K562 (cell line): ENCODE results near the gene ABCB9. TPM values are rescaled to one million over a fixed set of nuclear protein-coding genes. Genes with fewer than 3 reads are reported as not detected.

Experiments used
- JUNB ChIP-seq: fragments of 450-650 bp; formaldehyde crosslinking; conservative IDR thresholded peaks from 2 replicates; pipeline ENCODE4 v1.4.0; 2020; ENCODE audit warnings: mild to moderate bottlenecking
- MBD2 ChIP-seq: sonication (generic); IDR thresholded peaks from 2 replicates; pipeline ENCODE4 v1.6.1; 2016; ENCODE audit warnings: low read depth, borderline replicate concordance
- MCM3 ChIP-seq: fragments of 450-650 bp; IDR thresholded peaks from 2 replicates; pipeline ENCODE4 v1.6.1; 2016
- MTA2 ChIP-seq: fragments of 450-650 bp; IDR thresholded peaks from 2 replicates; pipeline ENCODE4 v1.6.1; 2016; ENCODE audit warnings: low read depth
- RBM22 ChIP-seq: fragments of 200-400 bp; formaldehyde crosslinking; IDR thresholded peaks from 2 replicates; pipeline ENCODE4 v1.6.1; 2018; ENCODE audit warnings: low read length, low read depth; ENCODE audit not compliant: poor library complexity, severe bottlenecking
- SAFB ChIP-seq: fragments of 200-400 bp; formaldehyde crosslinking; IDR thresholded peaks from 2 replicates; pipeline ENCODE4 v1.6.1; 2017; ENCODE audit warnings: low read depth, low read length, borderline replicate concordance
- SIN3B ChIP-seq: fragments of 450-650 bp; IDR thresholded peaks from 2 replicates; pipeline ENCODE4 v1.6.1; 2017; ENCODE audit warnings: low read depth, mild to moderate bottlenecking, moderate library complexity
- SRSF7 ChIP-seq: fragments of 200-400 bp; formaldehyde crosslinking; optimal IDR thresholded peaks from 2 replicates; pipeline ENCODE3; 2017; ENCODE audit warnings: mild to moderate bottlenecking, low read depth, low read length
- TCFL5 ChIP-seq: fragments of 250-450 bp; sonication (Bioruptor Pico); conservative IDR thresholded peaks from 2 replicates; pipeline ENCODE4 v1.6.1; 2021; ENCODE audit warnings: mild to moderate bottlenecking, moderate library complexity, matching md5 sums
- ZNF239 ChIP-seq: fragments of 250-450 bp; sonication (Bioruptor Pico); IDR thresholded peaks from 2 replicates; pipeline ENCODE4 v1.4.0; 2020; ENCODE audit warnings: mild to moderate bottlenecking
- polyA plus RNA-seq, 8 experiments: library from polyadenylated mRNA; depleted of rRNA in 4 of 8; stranded (reverse) in 5 of 8; unstranded in 3 of 8; fragments of >200 nt; fragmentation: Nextera tagmentation in 2 of 8; fragmentation: Illumina TruSeq in 1 of 8; extraction: Ambion mirVana in 2 of 8; extraction: Trizol in 1 of 8; gene quantifications; 2 replicates each; pipeline versions ENCODE4 v1.2.1 to v1.2.3, GENCODE V29; 2011 to 2014; ENCODE audit warnings: inconsistent platforms in 1 of 8, missing spikeins in 1 of 8
- total RNA-seq, 7 experiments: library from RNA; depleted of rRNA in 6 of 7; stranded (reverse); fragments of >200 nt in 6 of 7; fragmentation: Illumina TruSeq in 2 of 7; extraction: Trizol in 2 of 7; gene quantifications; 2 replicates each; pipeline versions ENCODE4 v1.2.1 to v1.2.3, GENCODE V29; 2011 to 2021; ENCODE audit warnings: low replicate concordance in 1 of 7
- TF ChIP-seq, protein P1 (sequence below): sonication (generic); formaldehyde crosslinking; IDR thresholded peaks from 2 replicates; pipeline ENCODE4 v1.8.1; 2023; ENCODE audit warnings: mild to moderate bottlenecking, missing genetic modification reagents
- TF ChIP-seq, protein P2 (sequence below): sonication (generic); formaldehyde crosslinking; IDR thresholded peaks from 2 replicates; pipeline ENCODE4 v1.8.0; 2022; ENCODE audit warnings: missing genetic modification reagents, mild to moderate bottlenecking, moderate library complexity, borderline replicate concordance
- TF ChIP-seq, protein P3 (sequence below), 2 experiments: fragments of 450-650 bp in 1 of 2; sonication (generic) in 1 of 2; formaldehyde crosslinking in 1 of 2; IDR thresholded peaks; 2 replicates each; pipeline versions ENCODE4 v1.7.1 to v1.9.0; 2016 to 2022; ENCODE audit warnings: inconsistent platforms in 1 of 2, mild to moderate bottlenecking in 1 of 2, missing genetic modification reagents in 1 of 2

The ABCB9 gene
- total and polyA plus RNA-seq, 9 of the 15 experiments (the other 6 are each of a cell fraction or from before 2014, with no cell fraction given) = 0.20 to 12.6 (median 6.2) TPM

DNA sequence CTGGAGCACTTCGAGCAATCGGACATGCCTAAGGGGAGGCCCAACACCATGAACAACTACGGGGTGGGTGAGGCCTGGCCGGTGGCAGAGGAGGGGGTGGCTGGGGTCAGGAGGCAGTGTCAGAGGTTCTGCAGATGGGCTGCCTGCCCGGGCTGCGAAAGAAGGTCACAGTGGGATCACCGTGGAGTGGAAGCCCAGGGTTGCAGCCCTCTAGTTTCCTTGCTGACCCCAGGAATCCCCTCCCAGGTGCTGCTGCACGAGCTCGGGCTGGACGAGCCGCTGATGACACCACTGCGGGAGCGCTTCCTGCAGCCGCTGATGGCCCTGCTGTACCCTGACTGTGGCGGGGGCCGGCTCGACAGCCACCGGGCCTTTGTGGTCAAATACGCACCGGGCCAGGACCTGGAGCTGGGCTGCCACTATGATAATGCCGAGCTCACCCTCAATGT lies 12.3 kb upstream of the ABCB9 start (continued):
- TF ChIP-seq, protein P1, sequence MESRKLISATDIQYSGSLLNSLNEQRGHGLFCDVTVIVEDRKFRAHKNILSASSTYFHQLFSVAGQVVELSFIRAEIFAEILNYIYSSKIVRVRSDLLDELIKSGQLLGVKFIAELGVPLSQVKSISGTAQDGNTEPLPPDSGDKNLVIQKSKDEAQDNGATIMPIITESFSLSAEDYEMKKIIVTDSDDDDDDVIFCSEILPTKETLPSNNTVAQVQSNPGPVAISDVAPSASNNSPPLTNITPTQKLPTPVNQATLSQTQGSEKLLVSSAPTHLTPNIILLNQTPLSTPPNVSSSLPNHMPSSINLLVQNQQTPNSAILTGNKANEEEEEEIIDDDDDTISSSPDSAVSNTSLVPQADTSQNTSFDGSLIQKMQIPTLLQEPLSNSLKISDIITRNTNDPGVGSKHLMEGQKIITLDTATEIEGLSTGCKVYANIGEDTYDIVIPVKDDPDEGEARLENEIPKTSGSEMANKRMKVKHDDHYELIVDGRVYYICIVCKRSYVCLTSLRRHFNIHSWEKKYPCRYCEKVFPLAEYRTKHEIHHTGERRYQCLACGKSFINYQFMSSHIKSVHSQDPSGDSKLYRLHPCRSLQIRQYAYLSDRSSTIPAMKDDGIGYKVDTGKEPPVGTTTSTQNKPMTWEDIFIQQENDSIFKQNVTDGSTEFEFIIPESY = peak; percentile 85
- TF ChIP-seq SIN3B (no peak), JUNB (CRISPR knock-in tag) (no peak), MCM3 (no peak), MTA2 (no peak), TCFL5 (no peak), RBM22 (peak; percentile 2), MBD2 (no peak), SAFB (no peak), SRSF7 (no peak), ZNF239 (CRISPR knock-in tag) (no peak)
- TF ChIP-seq, protein P2, sequence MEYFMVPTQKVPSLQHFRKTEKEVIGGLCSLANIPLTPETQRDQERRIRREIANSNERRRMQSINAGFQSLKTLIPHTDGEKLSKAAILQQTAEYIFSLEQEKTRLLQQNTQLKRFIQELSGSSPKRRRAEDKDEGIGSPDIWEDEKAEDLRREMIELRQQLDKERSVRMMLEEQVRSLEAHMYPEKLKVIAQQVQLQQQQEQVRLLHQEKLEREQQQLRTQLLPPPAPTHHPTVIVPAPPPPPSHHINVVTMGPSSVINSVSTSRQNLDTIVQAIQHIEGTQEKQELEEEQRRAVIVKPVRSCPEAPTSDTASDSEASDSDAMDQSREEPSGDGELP (CRISPR knock-in tag) = no peak
- TF ChIP-seq, protein P3, sequence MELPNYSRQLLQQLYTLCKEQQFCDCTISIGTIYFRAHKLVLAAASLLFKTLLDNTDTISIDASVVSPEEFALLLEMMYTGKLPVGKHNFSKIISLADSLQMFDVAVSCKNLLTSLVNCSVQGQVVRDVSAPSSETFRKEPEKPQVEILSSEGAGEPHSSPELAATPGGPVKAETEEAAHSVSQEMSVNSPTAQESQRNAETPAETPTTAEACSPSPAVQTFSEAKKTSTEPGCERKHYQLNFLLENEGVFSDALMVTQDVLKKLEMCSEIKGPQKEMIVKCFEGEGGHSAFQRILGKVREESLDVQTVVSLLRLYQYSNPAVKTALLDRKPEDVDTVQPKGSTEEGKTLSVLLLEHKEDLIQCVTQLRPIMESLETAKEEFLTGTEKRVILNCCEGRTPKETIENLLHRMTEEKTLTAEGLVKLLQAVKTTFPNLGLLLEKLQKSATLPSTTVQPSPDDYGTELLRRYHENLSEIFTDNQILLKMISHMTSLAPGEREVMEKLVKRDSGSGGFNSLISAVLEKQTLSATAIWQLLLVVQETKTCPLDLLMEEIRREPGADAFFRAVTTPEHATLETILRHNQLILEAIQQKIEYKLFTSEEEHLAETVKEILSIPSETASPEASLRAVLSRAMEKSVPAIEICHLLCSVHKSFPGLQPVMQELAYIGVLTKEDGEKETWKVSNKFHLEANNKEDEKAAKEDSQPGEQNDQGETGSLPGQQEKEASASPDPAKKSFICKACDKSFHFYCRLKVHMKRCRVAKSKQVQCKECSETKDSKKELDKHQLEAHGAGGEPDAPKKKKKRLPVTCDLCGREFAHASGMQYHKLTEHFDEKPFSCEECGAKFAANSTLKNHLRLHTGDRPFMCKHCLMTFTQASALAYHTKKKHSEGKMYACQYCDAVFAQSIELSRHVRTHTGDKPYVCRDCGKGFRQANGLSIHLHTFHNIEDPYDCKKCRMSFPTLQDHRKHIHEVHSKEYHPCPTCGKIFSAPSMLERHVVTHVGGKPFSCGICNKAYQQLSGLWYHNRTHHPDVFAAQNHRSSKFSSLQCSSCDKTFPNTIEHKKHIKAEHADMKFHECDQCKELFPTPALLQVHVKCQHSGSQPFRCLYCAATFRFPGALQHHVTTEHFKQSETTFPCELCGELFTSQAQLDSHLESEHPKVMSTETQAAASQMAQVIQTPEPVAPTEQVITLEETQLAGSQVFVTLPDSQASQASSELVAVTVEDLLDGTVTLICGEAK (IDR thresholded peaks at IDR 0.05) = no peak
- TF ChIP-seq, protein P3 (CRISPR knock-in tag; IDR thresholded peaks at IDR 0.05) = no peak
